Stimulated activated naive CD8-positive, alpha-beta T cell treated with anti-CD3 and anti-CD28 coated beads, Interleukin-15, amount 100 ng/mL, for 72 hours (primary cell): ENCODE data around the gene ZNF468.
"Not testable (repeated sequence)": the region's sequence is repeated elsewhere in the genome, so short reads cannot be mapped to it uniquely, and the experiment has no call there.

Experiments used
- ATAC-seq: fragments of 150-1000 bp; cut with Tn5 transposase; 2 replicates; pipeline ENCODE4 v1.10.0; 2021; ENCODE audit warnings: mild to moderate bottlenecking, moderate library complexity
- DNase-seq, 2 donors: peaks; one replicate each; pipeline ENCODE4 v3.0.0; 2021 to 2022
- H3K27ac Mint-ChIP-seq, 2 donors: one replicate each; pipeline ENCODE4 v1.8.0; 2022; ENCODE audit warnings: mild to moderate bottlenecking in 2 of 2, mixed read lengths in 2 of 2, moderate library complexity in 2 of 2
- H3K27me3 Mint-ChIP-seq: one replicate; pipeline ENCODE4 v1.8.0; 2022; ENCODE audit warnings: mixed read lengths
- H3K4me1 Mint-ChIP-seq: one replicate; pipeline ENCODE4 v1.8.0; 2022; ENCODE audit warnings: mild to moderate bottlenecking, mixed read lengths
- H3K4me3 Mint-ChIP-seq, 2 donors: one replicate each; pipeline ENCODE4 v1.8.0; 2022; ENCODE audit warnings: mild to moderate bottlenecking in 2 of 2, mixed read lengths in 2 of 2, moderate library complexity in 1 of 2
- H3K9me3 Mint-ChIP-seq, 2 donors: one replicate each; pipeline ENCODE4 v1.8.0; 2022; ENCODE audit warnings: mixed read lengths in 2 of 2

The ZNF468 gene

DNA sequence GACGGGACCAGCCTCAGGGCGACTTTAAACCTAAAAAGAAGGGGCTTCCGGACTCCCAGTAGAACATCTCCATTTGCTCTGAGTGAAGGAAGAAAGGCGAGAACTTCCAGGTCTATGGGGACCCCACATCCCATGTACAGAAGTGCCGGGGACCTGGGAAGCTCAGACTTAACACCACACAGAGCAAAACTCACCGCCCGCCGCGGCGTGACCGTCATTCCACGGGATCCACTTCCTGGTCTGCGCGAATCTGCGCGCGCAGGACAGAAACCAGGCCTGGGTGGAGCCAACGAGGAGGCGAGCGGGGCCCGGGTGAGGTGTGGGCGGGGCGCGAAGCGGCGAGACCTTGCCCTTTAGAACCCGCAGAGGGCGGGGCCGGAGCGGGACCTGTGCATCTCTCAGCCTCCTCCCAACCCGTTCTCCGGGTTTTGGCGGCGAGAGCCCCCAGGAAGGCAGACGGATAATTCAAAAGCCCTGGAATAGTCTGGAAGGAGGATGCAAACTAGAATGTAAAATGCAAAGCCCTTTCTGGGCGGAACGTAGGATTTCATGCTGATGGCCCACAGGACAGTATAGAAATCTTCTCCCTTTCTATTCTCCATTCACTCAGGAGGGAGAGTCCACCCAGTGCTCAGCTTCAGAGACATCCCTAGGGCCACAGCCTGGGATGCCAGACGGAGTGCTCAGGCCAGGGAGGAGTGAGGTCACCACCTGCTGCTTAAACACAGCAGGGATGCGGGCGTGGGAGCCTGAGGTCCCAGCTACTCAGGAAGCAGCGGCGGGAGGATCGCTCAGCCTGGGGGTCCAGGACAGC is at the start of gene ZNF468:
TSS of gene ZNF468 (minus strand) at position 242 of the 814 bp plus-strand sequence. CDS start 3,347 bp downstream, outside the sequence.
- H3K27ac Mint-ChIP-seq, result peak within 1 kb of the TSS; percentile 46 to 91
- peaks cover 23% of the 10 kb centered on the region for H3K4me1 Mint-ChIP-seq
- H3K9me3 Mint-ChIP-seq, H3K27me3 Mint-ChIP-seq: not testable (repeated sequence)
- DNase-seq (peak; percentile 66 to 78), ATAC-seq (peak; percentile 100)
- peak within 1 kb of the TSS; percentile 95 to 99 for H3K4me3 Mint-ChIP-seq

DNA sequence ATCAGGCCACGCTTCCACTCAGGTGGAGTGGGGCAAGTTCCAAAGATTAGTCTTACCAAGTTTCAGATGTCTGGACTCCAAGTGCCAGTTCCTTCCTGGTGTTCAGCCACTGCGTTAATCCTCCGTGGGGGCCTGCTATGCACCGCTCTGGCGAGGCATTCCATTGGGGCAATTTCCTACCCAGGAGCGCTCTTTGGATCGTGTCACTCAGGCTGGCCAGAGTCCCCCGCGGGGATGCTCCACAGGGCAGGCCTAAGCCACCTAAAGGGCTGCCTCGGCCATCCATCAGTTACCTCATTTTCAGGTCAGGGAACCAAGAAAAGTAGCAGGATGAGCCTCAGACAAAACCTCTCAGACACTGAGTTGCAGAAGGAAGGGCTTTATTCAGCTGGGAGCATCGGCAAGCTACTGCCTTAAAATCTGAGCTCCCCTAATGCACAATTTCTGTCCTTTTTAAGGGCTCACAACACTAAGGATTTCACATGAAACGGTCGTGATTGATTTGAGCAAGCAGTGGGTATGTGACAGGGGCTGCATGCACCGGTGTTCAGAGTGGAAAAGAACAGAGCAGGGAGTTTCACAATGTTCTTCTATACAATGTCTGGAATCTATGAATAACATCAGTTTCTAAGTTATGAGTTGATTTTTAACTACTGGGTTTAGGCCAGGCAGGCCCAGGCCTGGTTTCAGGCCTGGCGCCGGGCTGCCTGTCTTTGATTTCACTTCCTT is 46.8 kb upstream of the ZNF468 start:
- not testable (repeated sequence) for ATAC-seq, H3K4me3 Mint-ChIP-seq, H3K27me3 Mint-ChIP-seq, H3K4me1 Mint-ChIP-seq, H3K27ac Mint-ChIP-seq, DNase-seq
- peaks cover 31 to 40% of the 10 kb centered on the region in 2 donors for H3K9me3 Mint-ChIP-seq

DNA sequence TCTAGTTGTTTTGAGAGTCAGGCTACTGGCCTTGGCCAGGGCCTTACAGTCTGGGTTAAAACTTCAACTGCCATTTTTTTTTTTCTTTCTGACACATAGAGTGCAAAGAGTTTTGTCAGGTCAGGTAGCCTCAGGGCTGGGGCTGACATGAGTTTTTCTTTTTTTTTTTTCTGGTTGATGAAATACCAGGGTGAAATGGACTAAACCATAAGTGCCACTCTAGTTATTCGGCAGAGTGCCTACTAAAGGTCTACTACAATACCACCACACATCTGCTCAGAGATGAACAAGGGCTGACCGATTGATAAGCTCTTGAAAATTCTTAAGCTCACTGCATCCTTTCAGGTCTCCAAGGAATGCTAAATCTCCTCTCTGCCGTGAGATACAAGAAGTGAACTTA is 44.4 kb upstream of the ZNF468 start:
- H3K27ac Mint-ChIP-seq, result peak overlapping the region in 1 of 2 donors; percentile 7
- ATAC-seq (no peak), DNase-seq (no peak)
- peaks cover 12% of the 10 kb centered on the region for H3K4me1 Mint-ChIP-seq
- no peaks in the 10 kb centered on the region for H3K27me3 Mint-ChIP-seq
- H3K4me3 Mint-ChIP-seq, result no peak overlapping the region
- H3K9me3 Mint-ChIP-seq, result peaks cover 30 to 38% of the 10 kb centered on the region in 2 donors

DNA sequence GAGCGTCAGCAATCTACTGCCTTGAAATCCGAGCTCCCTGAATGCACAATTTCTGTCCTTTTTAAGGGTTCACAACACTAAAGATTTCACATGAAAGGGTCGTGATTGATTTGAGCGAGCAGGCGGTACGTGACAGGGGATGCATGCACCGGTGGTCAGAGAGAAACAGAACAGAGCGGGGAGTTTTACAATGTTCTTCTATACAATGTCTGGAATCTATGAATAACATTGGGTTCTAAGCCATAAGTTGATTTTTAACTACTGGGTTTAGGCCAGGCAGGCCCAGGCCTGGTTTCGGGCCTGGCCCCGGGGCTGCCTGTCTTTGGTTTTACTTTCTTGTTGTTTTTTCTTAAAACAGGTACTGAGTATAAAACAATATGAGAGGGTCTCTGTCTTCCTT is 41.2 kb upstream of the ZNF468 start:
- Mint-ChIP-seq H3K27ac (peak overlapping the region in 1 of 2 donors; percentile 72), H3K4me1 (peaks cover 30% of the 10 kb centered on the region), H3K4me3 (peak overlapping the region in 1 of 2 donors; percentile 35), H3K9me3 (peaks cover 12% of the 10 kb centered on the region in 2 donors)
- not testable (repeated sequence) for ATAC-seq, H3K27me3 Mint-ChIP-seq, DNase-seq

DNA sequence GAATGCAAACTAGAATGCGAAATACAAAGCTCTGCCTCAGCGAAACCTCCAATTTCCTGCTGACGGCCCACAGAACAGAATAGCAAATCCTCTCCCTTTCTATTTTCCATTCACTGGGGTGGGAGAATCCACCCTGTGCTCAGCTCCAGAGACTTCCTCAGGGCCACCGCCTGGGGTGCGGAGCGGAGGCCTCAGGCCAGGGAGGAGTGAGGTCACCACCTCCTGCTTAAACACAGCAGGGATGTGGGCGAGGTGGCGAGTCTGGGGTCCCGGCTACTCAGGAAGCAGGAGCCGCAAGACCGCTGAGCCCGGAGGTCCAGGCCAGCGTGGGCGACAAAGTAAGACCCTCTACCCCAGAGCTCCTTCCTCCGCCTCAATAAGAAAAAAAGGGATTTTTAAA is 40.7 kb upstream of the ZNF468 start:
- DNase-seq (no peak), ATAC-seq (no peak)
- peaks cover 31% of the 10 kb centered on the region for H3K4me1 Mint-ChIP-seq
- peak overlapping the region; percentile 87 to 93 for H3K4me3 Mint-ChIP-seq
- peaks cover 8 to 12% of the 10 kb centered on the region in 2 donors for H3K9me3 Mint-ChIP-seq
- no peaks in the 10 kb centered on the region for H3K27me3 Mint-ChIP-seq
- no peak overlapping the region for H3K27ac Mint-ChIP-seq

DNA sequence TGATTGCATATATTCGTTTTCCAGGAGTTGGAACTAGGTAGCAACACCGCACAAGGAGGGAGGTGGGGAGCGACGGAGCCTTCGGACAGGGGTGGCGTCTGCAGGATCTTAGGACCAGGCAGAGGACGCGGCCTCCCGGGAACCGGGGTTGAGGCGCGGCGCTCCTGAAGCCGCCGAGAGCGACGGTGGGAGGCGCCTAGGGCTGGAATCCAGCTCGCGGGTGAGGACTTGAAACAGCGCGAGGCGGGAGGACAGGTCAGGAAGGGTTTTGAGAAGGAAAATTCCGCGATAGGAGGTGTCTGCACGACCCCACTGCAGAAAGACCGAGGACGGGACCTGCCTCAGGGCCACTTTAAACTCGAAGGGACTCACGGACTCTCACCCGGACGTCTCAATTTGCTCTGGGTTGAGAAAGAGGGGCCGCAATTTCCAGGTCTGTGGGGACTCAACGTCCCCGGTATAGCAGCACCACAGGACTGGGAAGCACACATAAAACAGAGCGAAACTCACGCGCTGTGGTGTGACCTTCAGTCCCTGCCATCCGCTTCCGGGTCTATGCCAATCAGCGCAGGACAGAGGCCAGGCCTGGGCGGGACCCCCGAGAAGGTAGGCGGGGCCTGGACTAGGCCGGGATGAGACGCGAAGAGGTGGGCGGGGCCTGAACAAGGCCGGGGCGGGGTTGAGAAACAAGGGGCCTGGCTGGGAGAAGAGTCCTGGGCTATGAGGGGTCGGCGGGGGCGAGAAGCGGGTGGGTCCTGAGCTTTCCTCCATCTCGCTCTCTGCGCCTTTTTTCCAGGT is 39.9 kb upstream of the ZNF468 start, which contains the start of gene ZNF320:
TSS of gene ZNF320 (minus strand) at position 498 of the 798 bp plus-strand sequence. CDS start 7,380 bp downstream, outside the sequence.
- ATAC-seq (peak; percentile 100), DNase-seq (peak; percentile 91 to 94)
- H3K4me3 Mint-ChIP-seq, result peak within 1 kb of the TSS; percentile 87 to 93
- peaks cover 8 to 12% of the 10 kb centered on the region in 2 donors for H3K9me3 Mint-ChIP-seq
- H3K27me3 Mint-ChIP-seq, result no peaks in the 10 kb centered on the region
- H3K4me1 Mint-ChIP-seq, result peaks cover 31% of the 10 kb centered on the region
- H3K27ac Mint-ChIP-seq, result peak within 1 kb of the TSS; percentile 87 to 95

DNA sequence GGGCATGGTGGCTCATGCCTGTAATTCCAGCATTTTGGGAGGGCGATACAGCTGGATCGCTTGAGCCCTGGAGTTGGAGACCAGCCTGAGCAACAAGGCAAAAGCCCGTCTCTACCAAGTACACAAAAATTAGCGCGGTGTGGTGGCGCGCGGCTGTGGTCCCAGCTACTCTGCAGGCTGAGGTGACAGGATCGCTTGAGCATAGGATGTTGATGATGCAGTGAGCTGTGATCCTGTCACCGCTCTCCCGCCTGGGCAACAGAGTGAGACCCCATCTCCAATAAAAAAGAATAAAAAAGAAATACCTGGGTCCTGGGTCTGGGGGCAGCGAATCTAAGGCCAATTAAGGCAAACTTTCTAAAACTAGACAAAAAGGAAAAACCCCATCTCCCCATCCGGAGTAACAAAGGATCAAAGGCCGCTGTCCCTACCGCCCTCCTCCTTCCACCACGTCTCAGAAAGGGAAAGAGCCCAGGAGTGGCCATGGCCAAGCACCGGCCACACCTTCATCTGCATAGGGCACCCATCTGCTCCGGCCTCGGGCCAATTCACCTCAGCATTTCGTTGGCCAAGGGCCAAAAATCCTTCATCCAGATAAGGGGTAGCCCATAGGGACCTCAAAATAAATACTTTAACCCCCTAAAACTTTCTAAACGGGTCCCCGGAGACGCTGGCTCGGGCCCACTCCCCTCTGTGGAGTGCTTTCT is 39.2 kb upstream of the ZNF468 start:
- no peaks in the 10 kb centered on the region for H3K27me3 Mint-ChIP-seq
- H3K4me1 Mint-ChIP-seq, result peaks cover 31% of the 10 kb centered on the region
- ATAC-seq (peak; percentile 2), DNase-seq (no peak)
- H3K27ac Mint-ChIP-seq, result peak overlapping the region; percentile 87 to 95
- peak overlapping the region; percentile 87 to 93 for H3K4me3 Mint-ChIP-seq
- peaks cover 8 to 12% of the 10 kb centered on the region in 2 donors for H3K9me3 Mint-ChIP-seq

DNA sequence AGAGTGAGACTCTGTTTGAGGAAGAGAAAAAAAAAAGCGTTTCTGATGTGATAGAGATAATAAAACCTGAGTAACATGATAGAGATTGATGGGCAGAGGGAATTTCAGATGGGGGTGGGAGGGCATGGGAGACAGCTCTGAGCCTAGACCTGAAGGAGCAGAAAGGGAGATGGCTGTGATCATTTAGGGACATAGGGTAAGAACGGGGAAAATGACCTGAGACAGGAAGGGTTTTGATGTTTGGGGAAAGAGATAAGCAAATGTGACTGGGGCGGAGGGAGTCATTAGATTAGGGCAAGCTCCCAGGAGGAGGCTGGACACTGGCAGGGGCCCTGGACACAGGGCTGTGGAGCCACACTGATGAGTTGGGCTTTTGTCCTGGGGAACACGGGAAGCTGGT is 33.9 kb upstream of the ZNF468 start:
- peaks cover 14% of the 10 kb centered on the region for H3K4me1 Mint-ChIP-seq
- peaks cover 7 to 19% of the 10 kb centered on the region in 2 donors for H3K9me3 Mint-ChIP-seq
- H3K27ac Mint-ChIP-seq, result peak overlapping the region in 1 of 2 donors; percentile 46
- no peak for DNase-seq
- no peak for ATAC-seq
- no peaks in the 10 kb centered on the region for H3K27me3 Mint-ChIP-seq
- H3K4me3 Mint-ChIP-seq, result no peak overlapping the region

DNA sequence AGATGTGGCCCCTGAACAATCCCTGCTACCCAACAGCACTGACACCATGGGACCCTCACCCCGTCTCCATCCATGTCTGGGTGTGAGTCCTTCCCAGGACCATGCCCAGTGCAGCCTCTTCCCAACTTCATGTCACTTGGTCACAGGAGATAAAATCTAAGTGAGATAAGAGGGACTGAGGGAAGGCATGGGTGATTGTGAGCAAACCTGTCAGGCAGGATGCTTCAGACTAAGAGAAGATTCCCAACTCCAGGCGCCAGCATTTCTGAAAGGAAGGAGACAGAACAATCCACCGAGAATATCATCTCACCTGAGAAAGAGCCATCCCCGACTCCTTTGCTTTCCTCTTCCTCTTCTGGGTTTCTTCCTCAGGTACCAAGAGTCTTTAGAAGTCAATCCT is 32.5 kb upstream of the ZNF468 start:
- no peak for ATAC-seq
- Mint-ChIP-seq H3K9me3 (peaks cover 7 to 21% of the 10 kb centered on the region in 2 donors), H3K27ac (peak overlapping the region in 1 of 2 donors; percentile 77), H3K4me1 (peaks cover 13% of the 10 kb centered on the region), H3K27me3 (no peaks in the 10 kb centered on the region), H3K4me3 (no peak overlapping the region)
- no peak for DNase-seq

DNA sequence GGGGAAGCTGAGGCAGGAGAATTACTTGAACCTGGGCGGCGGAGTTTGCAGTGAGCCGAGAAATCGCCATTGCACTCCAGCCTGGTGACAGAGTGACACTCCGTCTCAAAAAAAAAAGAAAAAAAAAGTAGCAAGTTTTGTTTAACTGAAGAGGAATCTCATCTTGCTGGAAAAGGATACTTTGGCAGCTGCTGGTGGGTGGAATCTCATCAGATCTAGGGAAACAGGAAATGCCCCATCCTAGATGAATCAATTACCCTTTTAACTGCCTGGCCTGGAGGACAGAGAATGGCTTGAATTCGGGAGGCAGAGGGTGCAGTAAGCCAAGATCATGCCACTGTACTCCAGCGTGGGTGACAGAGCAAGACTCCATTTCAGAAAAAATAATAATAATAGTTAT is 31.7 kb upstream of the ZNF468 start:
- Mint-ChIP-seq H3K4me3 (no peak overlapping the region), H3K27ac (no peak overlapping the region), H3K4me1 (peaks cover 6% of the 10 kb centered on the region), H3K9me3 (peaks cover 7 to 26% of the 10 kb centered on the region in 2 donors), H3K27me3 (no peaks in the 10 kb centered on the region)
- DNase-seq (no peak), ATAC-seq (no peak)

DNA sequence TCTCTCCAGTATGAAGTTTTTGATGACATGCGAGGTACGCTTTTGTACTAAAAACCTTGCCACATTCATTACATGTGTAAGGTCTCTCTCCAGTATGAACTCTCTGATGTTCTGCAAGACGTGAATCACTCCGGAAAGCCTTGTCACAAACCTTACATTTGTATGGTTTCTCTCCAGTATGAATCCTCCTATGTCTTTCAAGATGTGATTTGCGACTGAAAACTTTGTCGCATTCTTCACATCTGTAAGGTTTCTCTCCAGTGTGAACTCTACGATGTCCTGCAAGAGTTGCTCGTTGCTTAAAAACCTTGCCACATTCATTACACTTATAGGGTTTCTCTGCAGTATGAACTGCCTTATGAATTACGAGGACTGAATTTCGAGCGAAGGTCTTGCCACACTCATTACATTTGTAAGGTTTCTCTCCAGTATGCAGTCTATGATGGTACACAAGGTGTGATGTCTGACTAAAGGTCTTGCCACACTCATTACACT is 23.5 kb upstream of the ZNF468 start:
- H3K9me3 Mint-ChIP-seq, result peaks cover 41 to 54% of the 10 kb centered on the region in 2 donors
- no peak for DNase-seq
- ATAC-seq, result no peak
- no peaks in the 10 kb centered on the region for H3K27me3 Mint-ChIP-seq
- no peak overlapping the region for H3K27ac Mint-ChIP-seq
- no peaks in the 10 kb centered on the region for H3K4me1 Mint-ChIP-seq
- H3K4me3 Mint-ChIP-seq, result no peak overlapping the region

DNA sequence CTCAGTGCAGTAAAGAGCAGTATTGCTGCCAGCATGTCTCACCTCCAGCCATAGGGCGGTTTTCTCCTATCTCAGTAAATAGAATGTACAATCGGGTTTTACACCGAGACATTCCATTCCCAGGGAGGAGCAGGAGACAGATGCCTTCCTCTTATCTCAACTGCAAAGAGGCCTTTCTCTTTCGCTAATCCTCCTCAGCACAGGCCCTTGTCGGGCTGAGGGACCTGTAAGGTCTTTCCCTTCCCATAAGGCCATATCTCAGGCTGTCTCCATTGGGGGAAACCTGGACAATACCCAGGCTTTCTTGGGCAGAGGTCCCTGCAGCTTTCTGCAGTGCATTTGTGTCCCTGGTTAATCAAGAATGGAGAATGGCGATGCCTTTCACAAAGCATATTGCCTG is 15.6 kb upstream of the ZNF468 start:
- H3K4me3 Mint-ChIP-seq, H3K4me1 Mint-ChIP-seq, ATAC-seq, H3K27me3 Mint-ChIP-seq, H3K27ac Mint-ChIP-seq, DNase-seq: not testable (repeated sequence)
- peaks cover 43 to 59% of the 10 kb centered on the region in 2 donors for H3K9me3 Mint-ChIP-seq

DNA sequence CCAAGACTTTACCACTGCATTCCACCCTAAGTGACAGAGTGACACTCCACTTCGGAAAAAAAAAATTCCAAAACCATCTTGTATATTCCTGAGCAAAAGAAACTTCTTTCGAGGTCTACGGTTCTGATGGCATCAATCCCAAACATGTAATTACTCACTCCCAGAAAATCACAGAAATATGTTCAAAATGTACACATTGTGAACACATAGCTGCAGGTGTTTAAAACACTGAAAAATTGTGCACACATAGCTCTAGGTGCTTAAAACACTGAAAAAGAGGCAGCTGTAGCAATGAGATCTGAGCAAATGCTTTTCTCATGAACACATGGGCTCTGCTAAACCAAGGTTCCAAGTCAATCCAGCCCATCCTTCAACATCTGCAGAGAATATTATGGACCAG is 14.0 kb upstream of the ZNF468 start:
- DNase-seq (no peak), ATAC-seq (no peak)
- Mint-ChIP-seq H3K4me3 (no peak overlapping the region), H3K4me1 (no peaks in the 10 kb centered on the region), H3K9me3 (peaks cover 37 to 49% of the 10 kb centered on the region in 2 donors), H3K27me3 (no peaks in the 10 kb centered on the region), H3K27ac (no peak overlapping the region)

DNA sequence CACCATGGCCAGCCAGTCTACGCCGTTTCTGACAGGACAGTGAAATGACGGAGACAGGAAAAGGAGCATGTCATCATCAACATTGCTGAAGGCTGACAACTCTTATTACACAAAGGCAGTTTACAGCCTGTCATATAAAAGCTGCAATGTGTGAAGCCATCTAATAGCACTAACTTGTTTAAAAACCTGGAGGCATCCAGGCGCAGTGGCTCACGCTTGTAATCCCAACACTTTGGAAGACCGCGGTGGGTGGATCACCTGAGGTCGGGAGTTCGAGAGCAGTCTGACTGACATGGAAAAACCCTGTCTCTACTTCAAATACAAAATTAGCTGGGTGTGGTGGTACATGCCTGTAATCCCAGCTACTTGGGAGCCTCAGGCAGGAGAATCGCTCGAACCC is 10.6 kb upstream of the ZNF468 start:
- not testable (repeated sequence) for H3K27me3 Mint-ChIP-seq, H3K4me1 Mint-ChIP-seq, DNase-seq, ATAC-seq, H3K4me3 Mint-ChIP-seq
- peak overlapping the region in 1 of 2 donors; percentile 69 for H3K27ac Mint-ChIP-seq
- peaks cover 21 to 24% of the 10 kb centered on the region in 2 donors for H3K9me3 Mint-ChIP-seq
